Measurements from ENCODE around the gene NGEF.
"Not testable (repeated sequence)": the region's sequence is repeated elsewhere in the genome, so short reads cannot be mapped to it uniquely, and the experiment has no call there.

NGEF gene

GRCh38 chr2:233059547-233059796 lies 46.4 kb upstream of the NGEF start:
- Histone ChIP-seq H3K4me3 (peak overlapping the region; percentile 69), H3K27ac (peak overlapping the region in 1 of 2 donors; percentile 85)
- no peak for DNase-seq (ENCODE audit: low spot score)
- TF ChIP-seq CTCF (IDR thresholded peaks at IDR 0.05), result no peak

GRCh38 chr2:233058717-233059546 lies 45.9 kb upstream of the NGEF start:
- Histone ChIP-seq H3K27ac (peak overlapping the region in 1 of 2 donors; percentile 85), H3K4me3 (no peak overlapping the region)
- TF ChIP-seq CTCF (IDR thresholded peaks at IDR 0.05), result no peak
- DNase-seq (ENCODE audit: low spot score), result peak; percentile 72

DNA sequence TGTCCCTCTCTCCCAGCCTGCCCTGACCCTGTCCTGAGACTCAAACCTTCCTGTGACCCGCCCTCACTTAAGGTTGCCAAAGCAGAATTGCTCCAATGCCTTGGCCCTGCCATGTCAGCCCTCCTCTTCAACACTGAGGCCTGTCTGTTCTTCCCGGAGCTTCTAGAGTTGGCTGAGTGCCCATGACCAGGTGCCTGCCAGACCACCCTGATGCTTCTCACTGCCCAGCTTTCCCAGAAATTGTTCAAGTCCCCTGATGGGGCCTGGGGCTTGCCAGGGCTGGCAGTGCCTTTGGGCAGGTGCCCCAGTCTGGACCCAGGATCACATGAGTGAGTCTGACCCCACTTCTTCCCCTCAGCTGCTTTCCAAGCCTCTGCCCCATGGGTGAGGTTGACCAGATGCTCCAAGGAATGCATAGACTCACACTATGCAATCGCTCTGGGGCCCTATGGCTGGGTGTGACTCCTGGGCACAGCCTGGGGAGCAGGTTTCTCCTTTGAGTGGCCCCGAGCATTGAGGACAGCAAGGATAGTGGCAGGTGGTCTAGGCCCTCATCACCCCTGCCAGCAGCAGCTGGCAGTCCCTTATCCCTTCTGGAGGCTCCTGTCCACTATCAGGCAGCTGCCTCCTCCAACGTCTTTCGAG lies 44.0 kb upstream of the NGEF start:
- H3K4me3 ChIP-seq, result no peak overlapping the region
- peak; percentile 54 for DNase-seq (ENCODE audit: low spot score)
- no peak for TF ChIP-seq CTCF (IDR thresholded peaks at IDR 0.05)
- H3K27ac ChIP-seq, result no peak overlapping the region

GRCh38 chr2:233055362-233055761 lies 42.3 kb upstream of the NGEF start:
- no peak for TF ChIP-seq CTCF (IDR thresholded peaks at IDR 0.05)
- H3K27ac ChIP-seq, result no peak overlapping the region
- H3K4me3 ChIP-seq, result no peak overlapping the region
- DNase-seq (ENCODE audit: low spot score), result no peak

DNA sequence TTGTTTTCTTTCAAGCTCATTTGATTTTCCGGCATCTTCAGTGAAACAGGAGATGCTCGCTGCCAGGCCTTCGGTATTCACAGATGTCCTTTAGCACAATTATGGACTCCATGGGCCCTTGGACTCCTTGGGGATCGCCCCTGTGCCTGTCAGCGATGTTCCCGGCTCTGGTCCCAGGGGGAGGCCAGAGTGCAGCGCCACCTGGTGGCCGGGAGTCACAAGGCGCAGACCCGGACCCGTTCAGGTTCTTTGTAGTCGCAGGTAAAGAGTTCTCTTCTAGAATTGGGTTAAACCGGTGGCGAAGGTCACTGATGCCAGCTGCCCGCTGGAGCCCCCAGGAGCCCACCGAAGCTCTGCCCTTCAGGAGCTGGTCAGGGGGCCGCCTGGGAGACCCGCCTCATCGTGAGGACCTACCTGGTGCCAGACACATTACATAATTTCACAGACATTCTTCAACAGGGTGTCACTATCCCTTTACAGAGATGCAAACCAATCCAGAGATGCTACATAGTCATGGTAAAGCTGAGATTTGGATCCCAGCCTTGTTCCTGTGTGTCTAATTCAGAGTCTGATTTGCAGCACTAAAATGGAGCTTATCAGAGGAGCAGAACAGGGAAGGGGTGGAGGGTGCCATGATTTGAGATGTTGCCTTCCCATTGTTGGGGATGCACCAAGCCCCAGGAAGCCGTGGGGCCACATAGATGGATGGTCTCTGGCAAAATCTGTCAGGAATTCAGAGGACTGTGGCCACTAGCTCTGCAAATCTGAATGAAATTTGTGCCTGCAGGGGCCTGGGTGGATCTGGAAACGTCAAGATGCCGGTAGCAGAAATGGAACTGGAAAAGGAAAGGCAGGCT lies 41.1 kb upstream of the NGEF start:
- TF ChIP-seq CTCF (IDR thresholded peaks at IDR 0.05), result peak; percentile 86
- no peak overlapping the region for H3K27ac ChIP-seq
- DNase-seq (ENCODE audit: low spot score), result peak; percentile 70
- peak overlapping the region; percentile 12 for H3K4me3 ChIP-seq

DNA sequence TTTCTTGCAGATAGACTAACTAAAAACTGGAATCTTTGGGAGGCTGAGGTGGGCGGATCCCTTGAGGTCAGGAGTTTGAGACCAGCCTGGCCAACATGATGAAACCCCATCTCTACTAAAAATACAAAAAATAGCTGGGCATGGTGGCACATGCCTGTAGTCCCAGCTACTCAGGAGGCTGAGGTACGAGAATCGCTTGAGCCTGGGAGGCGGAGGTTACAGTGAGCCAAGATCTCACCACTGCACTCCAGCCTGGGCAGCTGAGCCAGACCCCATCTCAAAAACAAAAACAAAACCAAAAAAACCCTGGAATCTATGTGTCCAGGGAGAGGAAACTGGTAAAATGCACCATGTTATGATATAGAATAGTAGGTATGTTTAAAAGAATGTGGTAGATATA lies 39.5 kb upstream of the NGEF start:
- not testable (repeated sequence) for DNase-seq (ENCODE audit: low spot score); H3K27ac ChIP-seq; H3K4me3 ChIP-seq

Data from coronary artery (tissue), 2 donors.